HepG2 (cell line): Measurements from ENCODE around the gene ARL5B. TPM values are rescaled to one million over a fixed set of nuclear protein-coding genes. Genes with fewer than 3 reads are reported as not detected.

ENCODE experiments used
- AKNA ChIP-seq: sonication (generic); formaldehyde crosslinking; IDR thresholded peaks from 2 replicates; pipeline ENCODE4 v1.4.0; 2020; ENCODE audit warnings: missing genetic modification reagents, borderline replicate concordance
- CC2D1A ChIP-seq: sonication (generic); formaldehyde crosslinking; IDR thresholded peaks from 2 replicates; pipeline ENCODE4 v1.8.1; 2023; ENCODE audit warnings: mild to moderate bottlenecking, missing genetic modification reagents
- DPF2 ChIP-seq: sonication (generic); formaldehyde crosslinking; IDR thresholded peaks from 2 replicates; pipeline ENCODE4 v1.4.0; 2020; ENCODE audit warnings: mild to moderate bottlenecking, low read depth, missing genetic modification reagents, borderline replicate concordance
- FOXO4 ChIP-seq: sonication (generic); formaldehyde crosslinking; conservative IDR thresholded peaks from 2 replicates; pipeline ENCODE4 v1.8.1; 2023; ENCODE audit warnings: missing genetic modification reagents
- FOXP1 ChIP-seq, 2 experiments: fragments of 450-650 bp in 1 of 2; IDR thresholded peaks; 2 replicates each; pipeline ENCODE4 v1.6.1; 2017 to 2018; ENCODE audit warnings: antibody characterized with exemption in 1 of 2
- GTF3A ChIP-seq: sonication (generic); formaldehyde crosslinking; conservative IDR thresholded peaks from 2 replicates; pipeline ENCODE4 v1.4.0; 2020; ENCODE audit warnings: mild to moderate bottlenecking, missing genetic modification reagents
- KAT2B ChIP-seq: fragments of 150-350 bp; IDR thresholded peaks from 2 replicates; pipeline ENCODE4 v1.6.1; 2014; ENCODE audit warnings: low read depth, low read length, borderline replicate concordance
- KDM4B ChIP-seq: sonication (generic); formaldehyde crosslinking; IDR thresholded peaks from 2 replicates; pipeline ENCODE4 v1.4.0; 2020; ENCODE audit warnings: missing genetic modification reagents
- KMT2B ChIP-seq: IDR thresholded peaks from 2 replicates; pipeline ENCODE4 v1.6.1; 2016; ENCODE audit warnings: missing genetic modification reagents, missing compliant biosample characterization
- MEF2D ChIP-seq: sonication (generic); formaldehyde crosslinking; IDR thresholded peaks from 2 replicates; pipeline ENCODE4 v1.5.1; 2020; ENCODE audit warnings: mild to moderate bottlenecking, missing genetic modification reagents
- NFATC3 ChIP-seq: sonication (generic); formaldehyde crosslinking; IDR thresholded peaks from 2 replicates; pipeline ENCODE4 v1.5.1; 2020; ENCODE audit warnings: mild to moderate bottlenecking, missing genetic modification reagents
- PAWR ChIP-seq: sonication (generic); formaldehyde crosslinking; IDR thresholded peaks from 2 replicates; pipeline ENCODE4 v1.4.0; 2020; ENCODE audit warnings: missing genetic modification reagents, mild to moderate bottlenecking, borderline replicate concordance
- POGZ ChIP-seq: sonication (generic); formaldehyde crosslinking; IDR thresholded peaks from 2 replicates; pipeline ENCODE4 v1.4.0; 2020; ENCODE audit warnings: mild to moderate bottlenecking, missing genetic modification reagents
- POLR2AphosphoS2 ChIP-seq: IDR thresholded peaks from 2 replicates; pipeline ENCODE4 v1.6.1; 2011; ENCODE audit warnings: low read depth, low read length, improper control_type of control experiment
- RBFOX2 ChIP-seq: fragments of 200-400 bp; formaldehyde crosslinking; IDR thresholded peaks from 2 replicates; pipeline ENCODE4 v1.6.1; 2017; ENCODE audit warnings: low read depth, mild to moderate bottlenecking, low read length
- SMARCC2 ChIP-seq: fragments of 450-650 bp; IDR thresholded peaks from 2 replicates; pipeline ENCODE4 v1.6.1; 2017; ENCODE audit warnings: antibody characterized with exemption, mild to moderate bottlenecking
- SOX13 ChIP-seq, 3 experiments: fragments of 450-650 bp in 1 of 3; sonication (generic) in 1 of 3; formaldehyde crosslinking in 1 of 3; IDR thresholded peaks in 2 of 3; conservative IDR thresholded peaks in 1 of 3; 2 replicates each; pipeline versions ENCODE4 v1.5.0 to v1.6.1; 2016 to 2020; ENCODE audit warnings: antibody characterized with exemption in 1 of 3, mild to moderate bottlenecking in 1 of 3, missing compliant biosample characterization in 1 of 3, missing genetic modification reagents in 1 of 3, moderate library complexity in 1 of 3
- SRSF4 ChIP-seq: fragments of 200-400 bp; formaldehyde crosslinking; IDR thresholded peaks from one replicate; pipeline ENCODE4 v1.6.1; 2018; ENCODE audit warnings: mild to moderate bottlenecking, low read depth, low read length, moderate library complexity; ENCODE audit not compliant: poor library complexity, severe bottlenecking
- ZFP90 ChIP-seq: sonication (generic); formaldehyde crosslinking; IDR thresholded peaks from 2 replicates; pipeline ENCODE4 v1.8.0; 2022; ENCODE audit warnings: missing genetic modification reagents, mild to moderate bottlenecking, inconsistent platforms, borderline replicate concordance
- ZMYM4 ChIP-seq: sonication (generic); formaldehyde crosslinking; IDR thresholded peaks from 2 replicates; pipeline ENCODE4 v1.8.1; 2023; ENCODE audit warnings: mild to moderate bottlenecking, missing genetic modification reagents
- ZNF12 ChIP-seq: sonication (generic); formaldehyde crosslinking; IDR thresholded peaks from 2 replicates; pipeline ENCODE4 v1.5.0; 2020; ENCODE audit warnings: missing genetic modification reagents
- ZNF282 ChIP-seq: fragments of 450-650 bp; IDR thresholded peaks from 2 replicates; pipeline ENCODE4 v1.6.1; 2018; ENCODE audit not compliant: partially characterized antibody
- ZNF354B ChIP-seq: sonication (generic); formaldehyde crosslinking; IDR thresholded peaks from 2 replicates; pipeline ENCODE4 v1.8.0; 2022; ENCODE audit warnings: mild to moderate bottlenecking, missing genetic modification reagents
- ZNF644 ChIP-seq: IDR thresholded peaks from 2 replicates; pipeline ENCODE4 v1.6.1; 2016; ENCODE audit warnings: low read depth
- ZNF713 ChIP-seq: sonication (generic); formaldehyde crosslinking; IDR thresholded peaks from 2 replicates; pipeline ENCODE4 v1.4.0; 2020; ENCODE audit warnings: mild to moderate bottlenecking, missing genetic modification reagents
- ZNF720 ChIP-seq: sonication (generic); formaldehyde crosslinking; IDR thresholded peaks from 2 replicates; pipeline ENCODE4 v1.4.0; 2020; ENCODE audit warnings: missing genetic modification reagents
- ZNF891 ChIP-seq: sonication (generic); formaldehyde crosslinking; IDR thresholded peaks from 2 replicates; pipeline ENCODE4 v1.5.0; 2020; ENCODE audit warnings: mild to moderate bottlenecking, missing genetic modification reagents
- ZSCAN9 ChIP-seq: IDR thresholded peaks from 2 replicates; pipeline ENCODE4 v1.6.1; 2016; ENCODE audit warnings: borderline replicate concordance
- polyA plus RNA-seq, 8 experiments: library from polyadenylated mRNA; depleted of rRNA in 3 of 8; stranded (reverse) in 7 of 8; unstranded in 1 of 8; fragments of >200 nt; fragmentation: Illumina TruSeq in 4 of 8; extraction: Trizol in 4 of 8; gene quantifications; 2 replicates each; pipeline versions ENCODE4 v1.2.1 to v1.2.3, GENCODE V29; 2011 to 2016; ENCODE audit warnings: low read depth in 4 of 8, missing spikeins in 1 of 8, mixed read lengths in 1 of 8; ENCODE audit not compliant: insufficient read depth in 1 of 8
- total RNA-seq, 5 experiments: library from RNA; depleted of rRNA; stranded (reverse); fragments of >200 nt; fragmentation: Illumina TruSeq; extraction: Trizol; gene quantifications; 2 replicates each; pipeline ENCODE4 v1.2.3, GENCODE V29; 2016; ENCODE audit warnings: low read depth in 1 of 5

The ARL5B gene
- total and polyA plus RNA-seq, 2 of the 13 experiments (the other 11 are each of a cell fraction or from before 2014, with no cell fraction given), result 26.6 to 32.7 TPM

GRCh38 chr10:18610517-18610916 lies 48.7 kb upstream of the ARL5B start (continued):
- TF ChIP-seq AKNA (CRISPR knock-in tag), result no peak
- no peak for TF ChIP-seq RBFOX2
- TF ChIP-seq SRSF4, result no peak
- no peak for TF ChIP-seq FOXP1 (IDR thresholded peaks at IDR 0.05)
- TF ChIP-seq FOXP1 (CRISPR knock-in tag; IDR thresholded peaks at IDR 0.05), result peak; percentile 73
- TF ChIP-seq ZNF12 (CRISPR knock-in tag), result peak; percentile 60; the same call in 1 of the 2 replicates
- TF ChIP-seq KDM4B, result peak; percentile 69; the same call in 1 of the 2 replicates
- no peak for TF ChIP-seq PAWR (CRISPR knock-in tag)
- no peak for TF ChIP-seq ZSCAN9
- no peak for TF ChIP-seq CC2D1A (CRISPR knock-in tag)
- peak; percentile 89 for TF ChIP-seq MEF2D (CRISPR knock-in tag)
- TF ChIP-seq FOXO4, result no peak
- no peak for TF ChIP-seq ZNF891
- no peak for TF ChIP-seq ZNF713 (CRISPR knock-in tag)
- no peak for TF ChIP-seq SMARCC2
- TF ChIP-seq KMT2B (CRISPR knock-in tag), result no peak
- no peak for TF ChIP-seq NFATC3
- TF ChIP-seq DPF2, result peak; percentile 81
- no peak; the same call in 1 of the 2 replicates for TF ChIP-seq SOX13 (IDR thresholded peaks at IDR 0.05)
- TF ChIP-seq SOX13 (CRISPR knock-in tag; conservative IDR thresholded peaks at IDR 0.05 in 1 of 2, IDR thresholded peaks at IDR 0.05 in 1 of 2), result peak in 1 of 2 experiments; percentile 96; a peak in 2 of 4 replicates
- no peak for TF ChIP-seq ZNF720
- no peak for TF ChIP-seq ZNF354B (CRISPR knock-in tag)
- TF ChIP-seq ZFP90 (CRISPR knock-in tag), result no peak
- no peak for TF ChIP-seq ZNF282
- peak; percentile 88 for TF ChIP-seq POGZ (CRISPR knock-in tag)
- TF ChIP-seq KAT2B, result no peak
- TF ChIP-seq ZNF644 (CRISPR knock-in tag), result peak; percentile 90
- TF ChIP-seq GTF3A (CRISPR knock-in tag), result no peak
- TF ChIP-seq ZMYM4 (CRISPR knock-in tag), result peak; percentile 80
- TF ChIP-seq POLR2AphosphoS2, result no peak
